GM19025 (cell line): ENCODE data around the gene ZNF594.
"Not testable (repeated sequence)": the region's sequence is repeated elsewhere in the genome, so short reads cannot be mapped to it uniquely, and the experiment has no call there.

Experiments used
- ATAC-seq: cut with Tn5 transposase; IDR thresholded peaks from one replicate; pipeline ENCODE4 v1.9.1; 2021; ENCODE audit warnings: mild to moderate bottlenecking, low read depth, moderate library complexity; ENCODE audit not compliant: unreplicated experiment

ZNF594 gene

GRCh38 chr17:5137511-5138197, 54.0 kb downstream of the ZNF594 start:
- ATAC-seq = not testable (repeated sequence)

- ATAC-seq = not testable (repeated sequence)
Observed at GRCh38 chr17:5136580-5137412, 54.9 kb downstream of the ZNF594 start.

DNA sequence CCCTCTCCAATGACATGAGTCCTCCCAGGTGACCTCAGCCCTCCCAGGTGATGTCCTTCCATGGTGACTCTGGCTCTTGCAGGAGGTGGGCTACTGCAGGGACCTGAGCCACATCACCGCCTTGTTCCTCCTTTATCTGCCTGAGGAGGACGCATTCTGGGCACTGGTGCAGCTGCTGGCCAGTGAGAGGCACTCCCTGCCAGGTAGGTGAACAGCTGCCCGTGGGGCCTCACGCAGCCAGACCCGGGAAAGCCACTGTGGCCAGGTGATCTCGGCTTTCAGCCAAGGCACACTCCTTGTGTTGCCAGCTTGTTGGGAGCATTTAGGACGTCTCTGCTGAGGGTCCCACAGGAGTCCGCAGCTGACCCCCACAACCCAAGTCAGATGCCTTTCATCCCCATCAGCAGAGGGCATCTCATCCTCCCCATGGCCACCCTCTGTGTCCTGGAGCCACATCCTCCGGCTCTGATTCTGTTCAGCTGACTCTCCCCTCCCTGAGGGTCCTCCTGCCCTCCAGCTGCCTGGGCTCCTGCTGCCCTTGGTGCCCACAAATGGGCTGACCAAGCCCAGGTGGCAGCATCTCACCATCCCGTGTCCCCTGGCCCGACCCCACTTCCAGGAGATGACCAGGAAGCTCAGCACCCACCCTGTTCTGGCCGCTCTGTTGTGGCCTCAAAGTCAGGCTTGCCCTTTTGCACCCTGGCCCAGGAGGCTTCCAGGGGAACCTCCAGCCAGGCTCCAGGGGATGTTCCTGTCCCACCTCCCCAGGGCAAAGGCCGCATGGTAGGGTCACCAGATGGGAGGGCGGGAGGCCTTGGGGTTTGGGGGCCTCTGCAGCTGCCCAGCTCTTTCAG, 55.7 kb downstream of the ZNF594 start:
- no peak for ATAC-seq

GRCh38 chr17:5135131-5135712, 56.4 kb downstream of the ZNF594 start:
- ATAC-seq = not testable (repeated sequence)

DNA sequence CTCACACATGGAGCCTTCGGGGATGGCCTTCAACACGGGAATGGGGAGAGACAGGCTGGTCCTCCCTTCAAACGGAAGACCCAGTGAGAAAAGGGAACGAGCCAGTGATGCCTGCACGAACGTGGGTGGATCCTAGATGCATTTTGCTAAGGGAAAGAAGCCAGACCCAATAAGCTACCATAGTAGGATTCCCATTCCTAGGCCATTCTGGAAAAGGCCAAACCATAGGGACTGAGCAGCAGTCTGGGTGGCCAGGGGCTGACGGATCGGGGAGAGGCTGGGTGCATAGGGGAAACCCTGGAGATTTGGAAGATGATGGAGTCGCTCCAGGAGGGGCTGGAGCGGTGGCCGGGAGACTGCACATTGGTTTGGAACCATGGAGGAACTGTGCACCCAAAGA, 57.1 kb downstream of the ZNF594 start:
- ATAC-seq = not testable (repeated sequence)

DNA sequence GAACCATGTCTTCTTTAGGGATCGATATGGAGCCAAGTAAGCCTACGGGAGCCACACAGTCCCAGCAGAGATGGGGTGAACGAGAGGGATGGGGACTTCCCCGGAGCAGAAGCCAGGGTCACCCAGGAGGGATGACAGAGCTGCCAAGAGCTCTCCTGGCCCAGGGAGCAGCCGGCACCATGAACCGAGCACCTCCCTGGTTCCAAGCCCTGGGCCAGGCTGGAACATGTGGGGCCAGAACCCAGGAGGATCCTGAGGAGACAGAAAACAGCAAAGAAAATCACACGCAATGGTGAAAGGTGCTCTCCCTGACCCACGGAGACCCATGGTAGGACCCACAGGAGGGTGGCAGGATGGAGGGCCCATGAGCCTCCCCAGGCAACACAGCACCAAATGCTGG, 57.7 kb downstream of the ZNF594 start:
- ATAC-seq = not testable (repeated sequence)

DNA sequence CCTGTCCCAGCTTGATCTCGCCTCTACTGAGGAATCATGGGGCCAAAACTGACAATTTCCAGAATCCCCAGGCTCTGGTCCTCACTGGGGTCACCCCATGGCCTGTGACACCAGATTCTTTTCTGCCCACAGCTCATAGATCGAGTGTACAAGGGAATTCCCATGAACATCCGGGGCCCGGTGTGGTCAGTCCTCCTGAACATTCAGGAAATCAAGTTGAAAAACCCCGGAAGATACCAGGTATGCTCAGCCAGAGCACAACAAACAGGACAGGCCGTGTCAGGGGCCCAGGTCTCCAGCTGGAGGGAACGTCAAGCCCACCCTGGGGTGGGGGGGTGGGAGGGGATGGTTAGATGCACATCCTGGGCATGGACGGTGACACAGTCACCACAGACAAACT, 58.4 kb downstream of the ZNF594 start:
- ATAC-seq = no peak

DNA sequence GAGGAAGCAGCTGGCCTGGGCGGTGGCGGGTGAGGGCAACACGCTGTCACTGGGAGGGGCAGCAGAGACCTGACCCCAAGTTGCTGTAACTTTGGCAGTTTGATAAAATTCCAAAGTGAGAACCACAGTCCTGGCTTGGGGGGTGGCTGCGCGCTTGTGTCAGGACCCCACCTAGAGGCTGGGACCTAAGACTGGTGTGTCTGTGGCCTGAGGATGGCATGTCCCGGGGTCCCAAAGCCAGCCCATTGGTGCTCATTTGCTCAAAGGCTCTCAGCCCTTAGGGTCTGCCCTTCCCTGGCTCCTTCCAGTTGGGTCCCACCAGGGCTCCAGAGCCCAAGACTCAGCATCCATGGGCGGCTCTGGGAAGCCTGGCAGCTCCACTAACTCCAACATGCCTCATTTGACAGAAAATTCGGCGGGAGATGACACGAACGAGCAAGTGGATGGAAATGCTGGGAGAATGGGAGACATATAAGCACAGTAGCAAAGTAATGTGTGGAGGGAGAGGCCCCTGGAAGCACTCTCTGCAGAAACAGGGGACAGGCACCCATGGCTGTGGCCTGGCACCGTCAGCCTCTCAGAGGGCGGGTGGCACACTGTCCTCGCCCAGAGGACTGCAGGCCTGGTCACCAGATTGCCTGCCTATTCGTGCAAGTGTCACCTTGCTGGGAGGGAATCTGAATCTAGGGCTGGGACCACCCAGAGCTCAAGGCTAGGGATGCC, 59.0 kb downstream of the ZNF594 start:
- not testable (repeated sequence) for ATAC-seq

- not testable (repeated sequence) for ATAC-seq
Observed at GRCh38 chr17:5131799-5132502, 59.7 kb downstream of the ZNF594 start.

- ATAC-seq = no peak
Observed at GRCh38 chr17:5131146-5131715, 60.4 kb downstream of the ZNF594 start.

GRCh38 chr17:5130687-5131086, 61.0 kb downstream of the ZNF594 start:
- not testable (repeated sequence) for ATAC-seq

DNA sequence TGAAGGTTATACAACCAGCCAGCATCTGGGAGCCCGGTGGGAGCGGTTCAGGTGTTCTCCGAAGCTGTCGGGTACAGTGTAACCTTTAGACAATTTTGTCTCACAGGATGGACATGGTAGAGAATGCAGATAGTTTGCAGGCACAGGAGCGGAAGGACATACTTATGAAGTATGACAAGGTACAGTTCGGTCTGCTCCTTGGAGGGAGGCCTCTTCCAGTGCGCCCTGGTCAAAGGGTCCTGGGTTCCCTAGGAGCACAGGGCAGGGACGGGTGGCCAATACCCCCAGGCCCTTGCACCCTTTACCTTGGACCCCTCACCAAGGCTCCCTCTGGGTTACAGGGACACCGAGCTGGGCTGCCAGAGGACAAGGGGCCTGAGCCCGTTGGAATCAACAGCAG, 61.4 kb downstream of the ZNF594 start:
- not testable (repeated sequence) for ATAC-seq

- not testable (repeated sequence) for ATAC-seq
Observed at GRCh38 chr17:5129770-5130169, 61.9 kb downstream of the ZNF594 start.
